Activated CD4-positive, alpha-beta T cell treated with anti-CD3 and anti-CD28 coated beads, Interleukin-2, amount 10 ng/mL, durations not matched to agents 7 days and 5 days (primary cell): ENCODE data around the gene GAS2L1. TPM values are rescaled to one million over a fixed set of nuclear protein-coding genes. Genes with fewer than 3 reads are reported as not detected.

Experiments used
- CTCF ChIA-PET: fragments of 350-600 bp; sonication (Branson Sonifier 250); formaldehyde crosslinking; loops from one replicate; lab custom pipeline; 2021; ENCODE audit warnings: antibody characterized with exemption; lab: Charles Lee
- POLR2A ChIA-PET: fragments of 350-600 bp; sonication (Branson Sonifier 250); formaldehyde crosslinking; loops from one replicate; lab custom pipeline; 2021; ENCODE audit warnings: antibody characterized with exemption; lab: Charles Lee
- DNase-seq: peaks from one replicate; pipeline ENCODE4 v3.0.0-alpha.2; 2020
- H3K27ac Mint-ChIP-seq: one replicate; pipeline ENCODE4 v1.8.0; 2021; ENCODE audit warnings: mild to moderate bottlenecking, moderate library complexity, mixed read lengths
- H3K27me3 Mint-ChIP-seq: one replicate; pipeline ENCODE4 v1.8.0; 2021; ENCODE audit warnings: mixed read lengths
- H3K36me3 Mint-ChIP-seq: one replicate; pipeline ENCODE4 v1.8.0; 2021; ENCODE audit warnings: low read depth, mixed read lengths
- H3K4me1 Mint-ChIP-seq: one replicate; pipeline ENCODE4 v1.8.0; 2021; ENCODE audit warnings: mixed read lengths
- H3K4me3 Mint-ChIP-seq: one replicate; pipeline ENCODE4 v1.8.0; 2021; ENCODE audit warnings: mild to moderate bottlenecking, moderate library complexity, mixed read lengths
- H3K9me3 Mint-ChIP-seq: one replicate; pipeline ENCODE4 v1.8.0; 2021; ENCODE audit warnings: mixed read lengths
- total RNA-seq, 2 experiments: library from RNA; stranded (reverse); gene quantifications; one replicate each; pipeline ENCODE4 v1.2.3, GENCODE V29; 2021

The GAS2L1 gene
- total RNA-seq, 2 experiments from 2014 or later = 4.7 to 5.1 TPM

DNA sequence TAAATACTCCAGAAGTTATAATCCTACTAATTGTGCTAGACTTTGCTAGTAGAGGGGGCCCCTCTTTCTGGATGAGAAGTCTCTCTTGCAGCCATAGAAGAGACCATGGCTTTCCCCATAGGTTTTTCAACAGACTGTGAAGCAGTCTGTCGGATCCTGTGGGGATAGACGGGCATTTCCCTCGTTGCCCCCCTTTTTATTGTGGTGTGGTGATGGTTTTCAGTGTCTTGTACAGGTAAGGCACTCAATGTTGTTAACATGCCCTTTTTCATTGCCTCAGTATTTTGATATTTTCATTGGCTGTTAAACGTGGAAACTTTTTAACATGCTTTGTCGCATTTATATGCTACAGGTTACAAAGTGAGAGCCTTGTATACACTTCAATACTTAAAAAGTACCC is 16.4 kb upstream of the GAS2L1 start:
- no peak for DNase-seq
- Mint-ChIP-seq H3K9me3 (no peaks in the 10 kb centered on the region), H3K4me3 (no peak overlapping the region), H3K27ac (no peak overlapping the region), H3K27me3 (no peaks in the 10 kb centered on the region), H3K4me1 (peaks cover 3% of the 10 kb centered on the region), H3K36me3 (peaks cover 66% of the 10 kb centered on the region)
- ChIA-PET CTCF (no interaction called here), POLR2A (no interaction called here)

DNA sequence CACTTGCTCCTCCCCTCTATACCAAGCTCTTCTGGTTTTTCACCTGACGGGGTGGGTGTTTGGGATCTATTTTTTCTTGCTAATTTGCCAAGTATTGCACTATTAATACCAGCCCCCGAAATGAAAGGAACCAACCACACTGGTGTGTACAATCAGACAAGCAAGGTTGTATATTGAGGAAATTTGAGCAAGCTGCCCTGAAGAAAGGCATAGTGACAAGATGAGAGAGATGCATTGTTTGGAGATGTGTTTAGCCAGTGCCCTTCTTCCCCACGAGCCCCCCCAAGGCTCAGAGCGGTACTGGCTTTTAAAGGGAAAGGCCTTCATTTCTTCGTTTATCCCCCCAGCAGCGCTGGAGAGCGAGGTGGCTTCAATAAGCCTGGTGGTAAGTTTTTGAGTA is 15.2 kb upstream of the GAS2L1 start:
- no peak overlapping the region for H3K27ac Mint-ChIP-seq
- no peak for DNase-seq
- H3K36me3 Mint-ChIP-seq = peaks cover 69% of the 10 kb centered on the region
- no peaks in the 10 kb centered on the region for H3K27me3 Mint-ChIP-seq
- no peaks in the 10 kb centered on the region for H3K9me3 Mint-ChIP-seq
- H3K4me1 Mint-ChIP-seq = peaks cover 3% of the 10 kb centered on the region
- no peak overlapping the region for H3K4me3 Mint-ChIP-seq
- POLR2A ChIA-PET = no interaction called here
- CTCF ChIA-PET = no interaction called here

DNA sequence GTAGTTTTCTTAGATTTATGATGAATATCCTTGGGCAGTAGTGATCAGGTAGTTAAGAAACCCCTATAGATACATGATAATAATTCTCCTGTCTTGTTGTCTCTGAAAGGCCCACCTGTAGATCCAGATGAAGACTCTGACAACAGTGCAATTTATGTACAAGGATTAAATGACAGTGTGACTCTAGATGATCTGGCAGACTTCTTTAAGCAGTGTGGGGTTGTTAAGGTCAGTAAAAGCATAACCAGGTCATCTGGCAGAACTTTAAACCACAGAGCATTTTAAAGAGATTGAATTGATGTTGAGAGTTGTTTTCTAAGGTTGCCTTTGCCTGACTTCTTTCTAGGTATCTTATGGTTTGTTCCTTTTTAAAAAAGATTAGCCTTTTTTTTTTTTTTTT is 14.1 kb upstream of the GAS2L1 start:
- no peaks in the 10 kb centered on the region for H3K9me3 Mint-ChIP-seq
- peaks cover 2% of the 10 kb centered on the region for H3K4me1 Mint-ChIP-seq
- CTCF ChIA-PET = interaction anchor here (0.6 to 1.4 kb wide), 2 partner anchors 10 to 13 kb away, joined by 3 to 4 read pairs; no protein-coding TSS in a partner anchor
- DNase-seq = no peak
- peaks cover 71% of the 10 kb centered on the region for H3K36me3 Mint-ChIP-seq
- POLR2A ChIA-PET = no interaction called here
- H3K27me3 Mint-ChIP-seq = no peaks in the 10 kb centered on the region
- no peak overlapping the region for H3K27ac Mint-ChIP-seq
- no peak overlapping the region for H3K4me3 Mint-ChIP-seq

DNA sequence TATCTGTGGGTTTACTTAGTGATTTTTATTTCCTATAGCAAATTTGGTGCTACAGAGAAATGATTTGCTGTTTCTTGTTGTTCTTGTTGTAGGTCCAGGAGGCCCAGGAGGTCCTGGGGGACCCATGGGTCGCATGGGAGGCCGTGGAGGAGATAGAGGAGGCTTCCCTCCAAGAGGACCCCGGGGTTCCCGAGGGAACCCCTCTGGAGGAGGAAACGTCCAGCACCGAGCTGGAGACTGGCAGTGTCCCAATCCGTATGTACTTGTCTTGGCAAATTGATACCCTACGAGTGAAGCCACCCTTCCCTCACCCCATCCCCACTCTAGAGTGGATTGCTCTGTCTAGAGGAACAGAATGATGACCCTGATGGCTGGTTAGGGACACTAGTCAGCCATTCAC is 7.8 kb upstream of the GAS2L1 start:
- no peak for DNase-seq
- H3K36me3 Mint-ChIP-seq = peaks cover 55% of the 10 kb centered on the region
- no peaks in the 10 kb centered on the region for H3K9me3 Mint-ChIP-seq
- no peaks in the 10 kb centered on the region for H3K27me3 Mint-ChIP-seq
- no peaks in the 10 kb centered on the region for H3K4me1 Mint-ChIP-seq
- H3K27ac Mint-ChIP-seq = no peak overlapping the region
- no peak overlapping the region for H3K4me3 Mint-ChIP-seq
- POLR2A ChIA-PET = no interaction called here
- CTCF ChIA-PET = interaction anchor here (0.7 kb wide), 1 partner anchor 42 kb away, joined by 3 read pairs; no protein-coding TSS in a partner anchor

DNA sequence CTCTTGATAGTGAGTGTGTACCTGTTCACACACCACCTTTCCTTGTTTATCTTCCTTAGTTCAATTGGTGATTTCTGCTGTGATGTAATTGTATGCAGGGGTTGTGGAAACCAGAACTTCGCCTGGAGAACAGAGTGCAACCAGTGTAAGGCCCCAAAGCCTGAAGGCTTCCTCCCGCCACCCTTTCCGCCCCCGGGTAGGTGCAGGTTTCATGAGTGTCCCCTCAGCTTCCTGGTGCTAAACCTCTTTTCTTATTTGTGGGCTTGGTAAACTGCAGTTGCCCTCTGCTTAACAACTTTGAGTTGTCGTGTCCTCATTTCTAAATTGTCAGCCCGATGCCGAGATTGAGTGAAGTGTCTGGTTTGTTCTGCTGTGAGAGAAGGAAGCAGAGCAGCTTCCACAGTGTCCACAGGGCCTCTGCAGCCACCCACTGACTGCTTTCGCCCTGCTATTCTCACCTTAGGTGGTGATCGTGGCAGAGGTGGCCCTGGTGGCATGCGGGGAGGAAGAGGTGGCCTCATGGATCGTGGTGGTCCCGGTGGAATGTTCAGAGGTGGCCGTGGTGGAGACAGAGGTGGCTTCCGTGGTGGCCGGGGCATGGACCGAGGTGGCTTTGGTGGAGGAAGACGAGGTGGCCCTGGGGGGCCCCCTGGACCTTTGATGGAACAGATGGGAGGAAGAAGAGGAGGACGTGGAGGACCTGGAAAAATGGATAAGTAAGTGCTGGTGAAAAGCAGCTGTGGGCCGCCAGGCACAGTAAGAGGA is 7.1 kb upstream of the GAS2L1 start:
- peaks cover 55% of the 10 kb centered on the region for H3K36me3 Mint-ChIP-seq
- CTCF ChIA-PET = no interaction called here

DNA sequence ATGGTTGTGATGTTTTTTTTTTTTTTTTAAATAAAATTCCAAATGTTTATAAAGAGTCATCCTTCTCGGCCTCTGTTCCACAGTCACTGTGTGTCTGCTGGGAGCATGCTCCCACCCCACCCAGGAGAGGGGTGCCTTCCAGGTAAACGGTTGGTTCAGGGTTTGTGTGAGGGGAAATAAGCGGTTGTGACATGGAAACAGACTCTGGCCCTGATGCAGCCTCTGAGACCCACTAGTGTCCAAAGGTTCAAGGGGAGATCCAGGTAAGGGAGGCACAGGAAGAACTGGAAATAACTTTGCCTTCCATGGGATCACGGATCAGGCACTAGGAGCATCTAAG is 6.0 kb upstream of the GAS2L1 start:
- Mint-ChIP-seq H3K27ac (no peak overlapping the region), H3K4me1 (peaks cover 6% of the 10 kb centered on the region), H3K27me3 (peaks cover 9% of the 10 kb centered on the region), H3K36me3 (peaks cover 48% of the 10 kb centered on the region), H3K9me3 (no peaks in the 10 kb centered on the region), H3K4me3 (no peak overlapping the region)
- DNase-seq = no peak
- CTCF ChIA-PET = interaction anchor here (0.9 kb wide), 1 partner anchor 12 kb away, joined by 3 read pairs; no protein-coding TSS in a partner anchor
- POLR2A ChIA-PET = no interaction called here

More for the DNA sequence above, 7.1 kb upstream of the GAS2L1 start:
- Mint-ChIP-seq H3K9me3 (no peaks in the 10 kb centered on the region), H3K4me3 (no peak overlapping the region), H3K27ac (no peak overlapping the region), H3K4me1 (peaks cover 1% of the 10 kb centered on the region), H3K27me3 (peaks cover 1% of the 10 kb centered on the region)
- POLR2A ChIA-PET = no interaction called here
- no peak for DNase-seq

DNA sequence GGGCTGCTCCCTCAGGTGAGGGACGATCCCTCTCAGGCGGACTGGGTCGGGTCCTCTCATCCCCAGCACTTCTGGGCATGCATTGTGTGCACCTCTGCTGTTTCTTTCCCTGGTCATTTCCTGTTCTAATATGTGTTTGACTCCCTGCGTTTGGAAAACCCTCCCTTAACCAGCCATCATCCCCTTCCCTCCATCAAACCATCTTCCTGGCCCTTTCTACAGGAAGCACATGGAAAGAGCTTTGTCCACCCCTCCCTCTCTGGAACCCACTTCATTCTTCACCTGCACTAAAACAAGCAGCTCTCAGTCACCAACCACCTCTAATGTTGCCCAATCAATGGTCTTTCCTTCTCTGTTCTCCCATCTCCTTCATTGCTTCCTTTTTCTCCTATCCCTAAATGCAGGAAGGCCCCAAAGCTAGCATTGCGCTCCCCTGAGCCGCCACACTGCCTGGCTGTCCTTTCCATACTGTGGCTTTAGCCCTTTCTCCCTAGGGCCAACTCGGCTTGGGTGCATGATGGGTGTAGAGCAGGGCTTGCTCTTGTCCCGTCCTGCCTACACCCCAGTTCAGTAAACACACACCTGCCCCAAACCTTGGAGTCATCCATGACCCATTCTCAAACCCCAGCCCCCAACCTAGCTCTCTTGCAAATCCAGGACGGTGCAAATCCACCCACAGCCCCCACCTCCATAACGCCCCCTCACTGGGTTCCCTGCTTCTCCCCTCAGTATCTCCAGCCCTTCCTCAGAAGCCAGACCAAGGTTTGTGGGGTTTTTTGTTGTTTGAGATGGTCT is 5.4 kb upstream of the GAS2L1 start:
- CTCF ChIA-PET = interaction anchor here (0.9 to 3.6 kb wide), 2 partner anchors 12 to 13 kb away, joined by 3 to 24 read pairs; no protein-coding TSS in a partner anchor
- peaks cover 12% of the 10 kb centered on the region for H3K27me3 Mint-ChIP-seq

DNA sequence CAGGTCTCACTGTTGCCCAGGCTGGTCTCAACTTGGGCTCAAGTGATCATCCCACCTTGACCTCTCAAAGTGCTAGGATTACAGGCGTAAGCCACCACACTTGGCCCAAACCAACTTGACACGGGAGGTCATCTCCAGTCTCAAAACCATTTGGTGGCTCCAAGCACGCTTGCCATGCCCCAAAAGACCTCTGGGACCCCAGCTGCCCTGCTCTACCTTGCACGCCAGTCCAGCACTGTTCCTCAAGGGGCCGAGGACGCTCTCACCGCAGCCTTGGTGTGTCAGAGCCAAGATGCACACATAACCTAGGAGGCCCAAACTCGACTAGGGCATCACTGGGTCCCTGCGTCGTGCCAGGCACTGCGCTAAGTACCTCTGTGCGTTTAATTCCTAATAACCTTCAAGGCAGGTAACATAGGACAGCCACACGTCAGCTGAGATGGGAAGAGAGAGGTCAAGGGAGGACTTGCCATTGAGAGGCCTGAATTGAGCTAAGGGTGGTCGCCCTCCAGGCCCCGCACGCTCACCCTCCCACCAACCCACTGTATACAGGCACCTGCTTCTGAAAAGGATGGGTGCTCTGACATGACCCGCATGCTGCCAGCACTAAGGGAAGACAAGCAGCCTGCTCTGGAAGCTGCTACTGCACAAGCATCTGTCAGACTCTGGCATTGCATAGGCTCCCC is 4.6 kb upstream of the GAS2L1 start:
- ChIA-PET CTCF (interaction anchor here (1.6 to 3.6 kb wide), 2 partner anchors 9 to 11 kb away, joined by 4 to 24 read pairs; no protein-coding TSS in a partner anchor), POLR2A (no interaction called here)
- Mint-ChIP-seq H3K4me1 (peaks cover 14% of the 10 kb centered on the region), H3K27me3 (peaks cover 17% of the 10 kb centered on the region), H3K4me3 (no peak overlapping the region), H3K36me3 (peaks cover 34% of the 10 kb centered on the region), H3K9me3 (no peaks in the 10 kb centered on the region), H3K27ac (peak overlapping the region; percentile 54)
- no peak for DNase-seq

More for the DNA sequence above, 5.4 kb upstream of the GAS2L1 start:
- no peak for DNase-seq
- Mint-ChIP-seq H3K4me1 (peaks cover 9% of the 10 kb centered on the region), H3K9me3 (no peaks in the 10 kb centered on the region), H3K27ac (peak overlapping the region; percentile 55), H3K36me3 (peaks cover 42% of the 10 kb centered on the region), H3K4me3 (no peak overlapping the region)
- POLR2A ChIA-PET = interaction anchor here (0.5 kb wide), 1 partner anchor 234 kb away, joined by 3 read pairs; no protein-coding TSS in a partner anchor

DNA sequence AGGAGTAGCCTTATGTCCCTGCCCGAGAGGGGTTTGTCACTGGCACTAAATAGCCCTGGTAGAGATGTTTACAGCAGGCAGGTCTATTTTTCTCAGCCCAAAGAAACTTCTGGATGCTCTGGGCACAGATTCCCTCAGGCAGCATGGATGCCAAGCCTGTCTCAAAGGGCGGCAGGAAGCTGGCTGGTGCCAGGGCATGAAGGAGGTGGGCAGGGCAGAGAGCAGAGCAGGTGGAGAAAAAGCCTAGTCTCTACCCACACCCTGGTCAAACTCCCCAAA is 4.1 kb upstream of the GAS2L1 start:
- Mint-ChIP-seq H3K9me3 (no peaks in the 10 kb centered on the region), H3K27ac (no peak overlapping the region), H3K4me3 (no peak overlapping the region), H3K4me1 (peaks cover 15% of the 10 kb centered on the region), H3K27me3 (peaks cover 18% of the 10 kb centered on the region), H3K36me3 (peaks cover 29% of the 10 kb centered on the region)
- ChIA-PET POLR2A (no interaction called here), CTCF (interaction anchor here (1.2 to 3.6 kb wide), 3 partner anchors 9 to 57 kb away, joined by 3 to 24 read pairs (median 4); no protein-coding TSS in a partner anchor)
- no peak for DNase-seq

DNA sequence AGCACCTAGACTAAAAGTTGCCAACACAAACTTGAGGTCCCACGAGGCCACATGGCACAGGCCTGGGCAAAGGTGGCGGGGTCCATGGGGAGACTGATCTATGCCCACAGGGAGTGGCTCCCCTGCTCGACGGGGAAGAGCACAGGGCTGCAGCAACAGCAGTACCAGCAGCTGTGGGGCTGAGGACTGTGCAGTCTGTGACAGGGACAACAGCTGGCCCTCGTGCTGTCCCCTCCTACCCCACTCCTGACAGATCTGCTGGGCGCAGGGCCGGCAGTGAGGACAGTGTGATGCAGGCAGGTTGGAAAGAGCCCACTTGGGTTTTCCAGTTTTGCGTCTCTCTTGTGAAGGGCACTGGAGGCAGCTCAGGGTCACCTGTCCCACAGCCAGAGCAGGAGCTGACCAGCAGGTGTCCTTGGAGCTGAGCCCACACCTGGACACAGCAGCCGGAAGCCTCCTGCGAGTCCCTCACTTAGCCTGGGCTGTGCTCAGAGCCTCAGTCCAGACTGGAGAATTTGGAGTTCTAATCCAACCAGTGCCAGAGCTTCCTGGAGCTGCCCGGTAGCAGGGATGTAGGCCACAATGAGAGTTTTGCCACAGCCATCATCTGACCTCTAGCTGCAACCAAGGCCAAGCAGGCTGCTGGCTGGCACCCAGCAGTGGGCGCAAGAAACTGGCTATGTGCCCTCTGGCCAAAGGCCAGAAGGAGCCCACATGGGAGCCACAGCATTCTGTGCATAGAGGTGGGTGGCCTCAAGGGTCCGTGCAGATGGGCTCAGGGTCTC is 3.6 kb upstream of the GAS2L1 start:
- peaks cover 24% of the 10 kb centered on the region for H3K36me3 Mint-ChIP-seq
- ChIA-PET CTCF (interaction anchor here (0.5 to 3.6 kb wide), 4 partner anchors 10 to 527 kb away, joined by 3 to 24 read pairs (median 4); no protein-coding TSS in a partner anchor), POLR2A (no interaction called here)
- H3K4me3 Mint-ChIP-seq = no peak overlapping the region
- peaks cover 21% of the 10 kb centered on the region for H3K27me3 Mint-ChIP-seq
- no peaks in the 10 kb centered on the region for H3K9me3 Mint-ChIP-seq
- no peak for DNase-seq
- no peak overlapping the region for H3K27ac Mint-ChIP-seq
- peaks cover 19% of the 10 kb centered on the region for H3K4me1 Mint-ChIP-seq

DNA sequence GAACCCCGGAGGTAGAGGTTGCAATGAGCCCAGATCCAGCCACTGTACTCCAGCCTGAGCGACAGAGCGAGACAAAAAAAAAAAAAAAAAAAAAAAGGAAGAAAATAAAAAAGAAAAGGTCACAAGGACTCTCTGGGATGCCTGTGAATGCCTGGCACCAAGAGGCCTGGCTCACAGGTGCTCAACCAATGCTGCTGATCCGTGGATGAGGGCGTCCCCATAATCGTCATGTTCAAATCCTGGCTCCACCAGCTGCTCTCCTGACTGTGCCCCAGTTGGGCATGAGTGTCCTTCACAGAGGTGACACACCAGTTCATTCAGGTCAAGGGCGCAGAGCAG is 645 bp upstream of the GAS2L1 start:
- H3K9me3 Mint-ChIP-seq = no peaks in the 10 kb centered on the region
- H3K4me1 Mint-ChIP-seq = peaks cover 32% of the 10 kb centered on the region
- H3K27me3 Mint-ChIP-seq = peaks cover 21% of the 10 kb centered on the region
- peaks cover 6% of the 10 kb centered on the region for H3K36me3 Mint-ChIP-seq
- POLR2A ChIA-PET = no interaction called here
- no peak for DNase-seq
- H3K27ac Mint-ChIP-seq = peak overlapping the region; percentile 50
- peak overlapping the region; percentile 65 for H3K4me3 Mint-ChIP-seq
- CTCF ChIA-PET = interaction anchor here (0.7 kb wide), 1 partner anchor 13 kb away, joined by 3 read pairs; no protein-coding TSS in a partner anchor
